HepG2 (cell line): ENCODE data around the gene DYNC1I2. TPM values are rescaled to one million over a fixed set of nuclear protein-coding genes. Genes with fewer than 3 reads are reported as not detected.

Source experiments
- BCL6 ChIP-seq: IDR thresholded peaks from 2 replicates; pipeline ENCODE4 v1.6.1; 2016; ENCODE audit warnings: missing genetic modification reagents, missing compliant biosample characterization
- FOSL2 ChIP-seq: sonication (generic); formaldehyde crosslinking; IDR thresholded peaks from 2 replicates; pipeline ENCODE4 v1.4.0; 2020; ENCODE audit warnings: missing genetic modification reagents
- HNRNPK ChIP-seq: fragments of 200-400 bp; formaldehyde crosslinking; IDR thresholded peaks from 2 replicates; pipeline ENCODE4 v1.6.1; 2018; ENCODE audit warnings: low read length, low read depth, moderate library complexity, mild to moderate bottlenecking; ENCODE audit not compliant: poor library complexity, severe bottlenecking
- KAT7 ChIP-seq: IDR thresholded peaks from 2 replicates; pipeline ENCODE4 v1.6.1; 2018; ENCODE audit warnings: borderline replicate concordance, missing compliant biosample characterization
- MIER2 ChIP-seq: IDR thresholded peaks from 2 replicates; pipeline ENCODE4 v1.6.1; 2016; ENCODE audit warnings: missing biosample characterization, missing genetic modification reagents
- NR2F6 ChIP-seq, 2 experiments: IDR thresholded peaks; 2 replicates each; pipeline ENCODE4 v1.6.1; 2016; ENCODE audit warnings: antibody characterized with exemption in 1 of 2, mild to moderate bottlenecking in 1 of 2
- RBM39 ChIP-seq: fragments of 200-400 bp; formaldehyde crosslinking; IDR thresholded peaks from one replicate; pipeline ENCODE4 v1.6.1; 2018; ENCODE audit warnings: antibody characterized with exemption, mild to moderate bottlenecking, low read depth, low read length; ENCODE audit not compliant: poor library complexity, severe bottlenecking
- SRSF4 ChIP-seq: fragments of 200-400 bp; formaldehyde crosslinking; IDR thresholded peaks from one replicate; pipeline ENCODE4 v1.6.1; 2018; ENCODE audit warnings: mild to moderate bottlenecking, low read depth, low read length, moderate library complexity; ENCODE audit not compliant: poor library complexity, severe bottlenecking
- YEATS2 ChIP-seq: sonication (generic); formaldehyde crosslinking; IDR thresholded peaks from 2 replicates; pipeline ENCODE4 v1.4.0; 2020; ENCODE audit warnings: missing genetic modification reagents, borderline replicate concordance
- ZFY ChIP-seq: sonication (generic); formaldehyde crosslinking; IDR thresholded peaks from 2 replicates; pipeline ENCODE4 v1.4.0; 2020; ENCODE audit warnings: missing genetic modification reagents
- ZNF292 ChIP-seq: sonication (generic); formaldehyde crosslinking; IDR thresholded peaks from 2 replicates; pipeline ENCODE4 v1.8.1; 2022; ENCODE audit warnings: mild to moderate bottlenecking, low read depth, missing genetic modification reagents, borderline replicate concordance
- ZNF430 ChIP-seq: sonication (generic); formaldehyde crosslinking; IDR thresholded peaks from 2 replicates; pipeline ENCODE4 v1.9.0; 2021; ENCODE audit warnings: mild to moderate bottlenecking, missing genetic modification reagents
- polyA plus RNA-seq, 8 experiments: library from polyadenylated mRNA; depleted of rRNA in 3 of 8; stranded (reverse) in 7 of 8; unstranded in 1 of 8; fragments of >200 nt; fragmentation: Illumina TruSeq in 4 of 8; extraction: Trizol in 4 of 8; gene quantifications; 2 replicates each; pipeline versions ENCODE4 v1.2.1 to v1.2.3, GENCODE V29; 2011 to 2016; ENCODE audit warnings: low read depth in 4 of 8, missing spikeins in 1 of 8, mixed read lengths in 1 of 8; ENCODE audit not compliant: insufficient read depth in 1 of 8
- total RNA-seq, 5 experiments: library from RNA; depleted of rRNA; stranded (reverse); fragments of >200 nt; fragmentation: Illumina TruSeq; extraction: Trizol; gene quantifications; 2 replicates each; pipeline ENCODE4 v1.2.3, GENCODE V29; 2016; ENCODE audit warnings: low read depth in 1 of 5
- TF ChIP-seq, protein P1 (sequence below): sonication (generic); formaldehyde crosslinking; IDR thresholded peaks from 2 replicates; pipeline ENCODE4 v1.8.0; 2022; ENCODE audit warnings: mild to moderate bottlenecking, missing genetic modification reagents
- TF ChIP-seq, protein P2 (sequence below): sonication (generic); formaldehyde crosslinking; IDR thresholded peaks from 2 replicates; pipeline ENCODE4 v1.5.1; 2020; ENCODE audit warnings: missing genetic modification reagents, mild to moderate bottlenecking, borderline replicate concordance
- TF ChIP-seq, protein P3 (sequence below): conservative IDR thresholded peaks from 2 replicates; pipeline ENCODE4 v1.6.1; 2018; ENCODE audit warnings: missing genetic modification reagents
- TF ChIP-seq, protein P4 (sequence below): sonication (generic); formaldehyde crosslinking; IDR thresholded peaks from 2 replicates; pipeline ENCODE4 v1.5.1; 2020; ENCODE audit warnings: mild to moderate bottlenecking, missing genetic modification reagents, borderline replicate concordance

The DYNC1I2 gene
- total and polyA plus RNA-seq, 2 of the 13 experiments (the other 11 are each of a cell fraction or from before 2014, with no cell fraction given), result 84.0 to 99.8 TPM

DNA sequence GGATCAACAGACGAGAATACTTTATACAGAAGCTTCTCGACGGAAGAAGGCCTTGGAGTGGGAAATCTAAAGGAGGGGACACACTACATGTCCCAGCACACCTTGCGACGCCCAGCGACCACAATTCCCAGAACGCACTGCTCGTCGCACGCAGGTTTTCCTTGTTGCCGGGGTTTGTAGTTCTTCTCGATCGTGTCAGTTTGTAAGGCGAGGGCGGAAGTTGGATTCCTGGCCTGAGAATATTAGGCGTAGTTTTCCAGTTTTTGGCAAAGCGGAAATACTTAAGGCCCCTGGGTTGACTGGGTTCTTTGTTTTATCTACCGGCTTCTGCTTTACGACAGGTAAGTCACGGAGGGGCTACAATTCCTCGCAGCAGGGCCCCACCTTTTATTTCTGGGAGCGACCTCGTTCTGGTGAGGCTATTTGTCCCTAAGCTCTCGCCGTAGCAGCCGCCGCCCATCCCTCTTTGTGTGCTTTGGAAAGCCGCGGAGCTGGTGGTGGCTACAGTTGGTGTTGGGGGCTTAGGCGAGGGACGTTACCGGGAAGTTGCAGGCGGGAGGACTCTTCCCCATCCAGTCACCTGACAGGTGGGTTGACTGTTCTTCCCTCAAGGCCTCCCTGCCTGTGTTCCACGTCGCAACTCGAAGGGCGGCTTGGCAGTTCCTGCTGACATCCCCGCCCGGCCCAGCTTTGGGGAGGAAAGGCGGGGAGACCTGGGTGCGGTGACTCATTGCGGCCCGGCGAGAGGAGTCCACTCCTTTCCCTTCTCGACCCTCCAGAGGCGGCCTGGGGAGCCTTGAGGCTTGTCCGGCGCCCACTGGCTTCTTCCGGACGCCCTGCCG is at the start of gene DYNC1I2 (continued):
- TF ChIP-seq, protein P1, sequence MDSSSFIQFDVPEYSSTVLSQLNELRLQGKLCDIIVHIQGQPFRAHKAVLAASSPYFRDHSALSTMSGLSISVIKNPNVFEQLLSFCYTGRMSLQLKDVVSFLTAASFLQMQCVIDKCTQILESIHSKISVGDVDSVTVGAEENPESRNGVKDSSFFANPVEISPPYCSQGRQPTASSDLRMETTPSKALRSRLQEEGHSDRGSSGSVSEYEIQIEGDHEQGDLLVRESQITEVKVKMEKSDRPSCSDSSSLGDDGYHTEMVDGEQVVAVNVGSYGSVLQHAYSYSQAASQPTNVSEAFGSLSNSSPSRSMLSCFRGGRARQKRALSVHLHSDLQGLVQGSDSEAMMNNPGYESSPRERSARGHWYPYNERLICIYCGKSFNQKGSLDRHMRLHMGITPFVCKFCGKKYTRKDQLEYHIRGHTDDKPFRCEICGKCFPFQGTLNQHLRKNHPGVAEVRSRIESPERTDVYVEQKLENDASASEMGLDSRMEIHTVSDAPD (CRISPR knock-in tag), result peak; percentile 74; the same call in 1 of the 2 replicates
- TF ChIP-seq BCL6 (CRISPR knock-in tag), result peak; percentile 16; the same call in 1 of the 2 replicates
- TF ChIP-seq MIER2 (CRISPR knock-in tag), result 0 out of 2 replicates have a peak, but pooled peaks have one; percentile 25
- peak; percentile 59; the same call in 1 of the 2 replicates for TF ChIP-seq ZNF292
- TF ChIP-seq, protein P2, sequence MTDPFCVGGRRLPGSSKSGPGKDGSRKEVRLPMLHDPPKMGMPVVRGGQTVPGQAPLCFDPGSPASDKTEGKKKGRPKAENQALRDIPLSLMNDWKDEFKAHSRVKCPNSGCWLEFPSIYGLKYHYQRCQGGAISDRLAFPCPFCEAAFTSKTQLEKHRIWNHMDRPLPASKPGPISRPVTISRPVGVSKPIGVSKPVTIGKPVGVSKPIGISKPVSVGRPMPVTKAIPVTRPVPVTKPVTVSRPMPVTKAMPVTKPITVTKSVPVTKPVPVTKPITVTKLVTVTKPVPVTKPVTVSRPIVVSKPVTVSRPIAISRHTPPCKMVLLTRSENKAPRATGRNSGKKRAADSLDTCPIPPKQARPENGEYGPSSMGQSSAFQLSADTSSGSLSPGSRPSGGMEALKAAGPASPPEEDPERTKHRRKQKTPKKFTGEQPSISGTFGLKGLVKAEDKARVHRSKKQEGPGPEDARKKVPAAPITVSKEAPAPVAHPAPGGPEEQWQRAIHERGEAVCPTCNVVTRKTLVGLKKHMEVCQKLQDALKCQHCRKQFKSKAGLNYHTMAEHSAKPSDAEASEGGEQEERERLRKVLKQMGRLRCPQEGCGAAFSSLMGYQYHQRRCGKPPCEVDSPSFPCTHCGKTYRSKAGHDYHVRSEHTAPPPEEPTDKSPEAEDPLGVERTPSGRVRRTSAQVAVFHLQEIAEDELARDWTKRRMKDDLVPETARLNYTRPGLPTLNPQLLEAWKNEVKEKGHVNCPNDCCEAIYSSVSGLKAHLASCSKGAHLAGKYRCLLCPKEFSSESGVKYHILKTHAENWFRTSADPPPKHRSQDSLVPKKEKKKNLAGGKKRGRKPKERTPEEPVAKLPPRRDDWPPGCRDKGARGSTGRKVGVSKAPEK, result peak; percentile 9; the same call in 1 of the 2 replicates
- 0 out of 2 replicates have a peak, but pooled peaks have one; percentile 44 for TF ChIP-seq ZNF430 (CRISPR knock-in tag)
- no peak for TF ChIP-seq SRSF4
- peak; percentile 42; the same call in 1 of the 2 replicates for TF ChIP-seq NR2F6 (IDR thresholded peaks at IDR 0.05)
- peak; percentile 55 for TF ChIP-seq NR2F6 (CRISPR knock-in tag; IDR thresholded peaks at IDR 0.05)
- peak; percentile 97 for TF ChIP-seq RBM39
- peak; percentile 87 for TF ChIP-seq YEATS2 (CRISPR knock-in tag)
- TF ChIP-seq HNRNPK, result no peak
- TF ChIP-seq FOSL2 (CRISPR knock-in tag), result peak; percentile 87
- peak; percentile 82 for TF ChIP-seq KAT7 (CRISPR knock-in tag)
- TF ChIP-seq, protein P3, sequence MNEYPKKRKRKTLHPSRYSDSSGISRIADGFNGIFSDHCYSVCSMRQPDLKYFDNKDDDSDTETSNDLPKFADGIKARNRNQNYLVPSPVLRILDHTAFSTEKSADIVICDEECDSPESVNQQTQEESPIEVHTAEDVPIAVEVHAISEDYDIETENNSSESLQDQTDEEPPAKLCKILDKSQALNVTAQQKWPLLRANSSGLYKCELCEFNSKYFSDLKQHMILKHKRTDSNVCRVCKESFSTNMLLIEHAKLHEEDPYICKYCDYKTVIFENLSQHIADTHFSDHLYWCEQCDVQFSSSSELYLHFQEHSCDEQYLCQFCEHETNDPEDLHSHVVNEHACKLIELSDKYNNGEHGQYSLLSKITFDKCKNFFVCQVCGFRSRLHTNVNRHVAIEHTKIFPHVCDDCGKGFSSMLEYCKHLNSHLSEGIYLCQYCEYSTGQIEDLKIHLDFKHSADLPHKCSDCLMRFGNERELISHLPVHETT (CRISPR knock-in tag), result 0 out of 2 replicates have a peak, but pooled peaks have one; percentile 22
- TF ChIP-seq ZFY (CRISPR knock-in tag), result peak; percentile 97
- TF ChIP-seq, protein P4, sequence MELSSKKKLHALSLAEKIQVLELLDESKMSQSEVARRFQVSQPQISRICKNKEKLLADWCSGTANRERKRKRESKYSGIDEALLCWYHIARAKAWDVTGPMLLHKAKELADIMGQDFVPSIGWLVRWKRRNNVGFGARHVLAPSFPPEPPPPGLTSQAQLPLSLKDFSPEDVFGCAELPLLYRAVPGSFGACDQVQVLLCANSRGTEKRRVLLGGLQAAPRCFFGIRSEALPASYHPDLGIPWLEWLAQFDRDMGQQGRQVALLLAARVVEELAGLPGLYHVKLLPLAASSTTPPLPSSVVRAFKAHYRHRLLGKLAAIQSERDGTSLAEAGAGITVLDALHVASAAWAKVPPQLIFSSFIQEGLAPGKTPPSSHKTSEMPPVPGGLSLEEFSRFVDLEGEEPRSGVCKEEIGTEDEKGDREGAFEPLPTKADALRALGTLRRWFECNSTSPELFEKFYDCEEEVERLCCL, result 0 out of 2 replicates have a peak, but pooled peaks have one; percentile 64
